SH-SY5Y (cell line): Measurements from ENCODE around the gene RSRC1.

Experiments
- GATA2 ChIP-seq: IDR thresholded peaks from 2 replicates; pipeline ENCODE4 v1.6.1; 2011; ENCODE audit warnings: mild to moderate bottlenecking, low read depth, low read length
- GATA3 ChIP-seq: IDR thresholded peaks from 2 replicates; pipeline ENCODE4 v1.6.1; 2011; ENCODE audit warnings: low read depth, mild to moderate bottlenecking, low read length, moderate library complexity

Gene RSRC1

GRCh38 chr3:158451405-158452055 is 341.6 kb downstream of the RSRC1 start:
- TF ChIP-seq GATA2 (no peak), GATA3 (no peak)

DNA sequence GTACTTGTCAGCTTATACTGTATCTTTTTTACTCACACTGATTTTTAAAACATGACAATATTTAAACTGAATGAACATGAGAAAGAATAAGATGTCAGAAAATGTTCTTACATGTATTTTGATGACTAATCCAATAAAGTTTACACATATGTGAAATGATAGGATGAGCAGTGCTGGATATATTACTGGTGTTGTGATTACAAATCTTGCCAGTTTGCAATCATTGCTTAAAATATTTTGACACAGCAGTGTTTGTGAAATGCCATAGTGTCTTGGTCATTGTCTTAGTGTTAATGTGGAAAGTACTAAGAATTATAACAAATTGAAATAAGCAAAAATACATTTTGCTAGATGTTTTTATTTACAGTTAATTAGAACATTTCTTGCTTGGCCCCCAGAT is 342.4 kb downstream of the RSRC1 start:
- no peak for TF ChIP-seq GATA3
- no peak for TF ChIP-seq GATA2

DNA sequence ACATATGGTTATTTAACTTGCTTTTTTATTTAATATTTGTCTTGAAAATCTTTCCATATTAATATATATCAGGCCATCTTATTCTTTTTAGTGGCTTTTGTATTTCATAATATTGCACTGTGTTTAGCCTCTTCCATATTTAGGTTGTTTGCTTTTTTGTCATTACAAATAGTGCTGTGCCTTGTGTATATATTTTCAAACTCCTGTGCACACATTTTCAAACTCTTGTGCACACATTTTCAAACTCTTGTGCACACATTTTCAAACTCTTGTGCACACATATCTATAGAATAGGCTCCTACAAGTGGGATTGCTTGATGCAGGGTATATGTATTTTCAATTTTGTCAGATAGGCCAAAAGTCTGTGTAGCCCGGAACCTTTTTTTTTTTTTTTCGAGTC is 343.1 kb downstream of the RSRC1 start:
- TF ChIP-seq GATA2 (no peak), GATA3 (no peak)

- TF ChIP-seq GATA2 (no peak), GATA3 (no peak)
Measured at GRCh38 chr3:158453865-158454264, 344.0 kb downstream of the RSRC1 start.

GRCh38 chr3:158455406-158455805 is 345.5 kb downstream of the RSRC1 start:
- TF ChIP-seq GATA3 = no peak
- no peak for TF ChIP-seq GATA2

- no peak for TF ChIP-seq GATA3
Measured at GRCh38 chr3:158456114-158456513, 346.2 kb downstream of the RSRC1 start.

DNA sequence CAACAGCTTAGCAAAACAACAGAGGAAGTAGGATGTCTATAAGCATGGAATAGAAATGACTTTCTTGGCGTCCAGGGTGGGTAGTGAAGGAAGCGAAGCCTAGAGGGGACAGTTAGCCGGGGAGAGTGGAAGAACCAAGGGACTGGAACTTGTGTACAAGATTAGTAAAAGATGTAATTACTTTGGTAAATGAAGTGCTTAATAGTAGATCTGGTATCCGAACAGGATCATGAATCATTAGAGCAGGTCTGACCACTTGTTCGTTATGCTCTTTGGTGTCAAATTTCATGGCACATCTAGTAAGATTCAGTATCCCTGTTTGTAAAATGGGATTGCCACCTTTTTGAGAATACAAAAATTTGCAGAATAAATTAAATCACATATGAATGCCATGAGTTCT is 348.6 kb downstream of the RSRC1 start:
- TF ChIP-seq GATA3 (no peak), GATA2 (no peak)

DNA sequence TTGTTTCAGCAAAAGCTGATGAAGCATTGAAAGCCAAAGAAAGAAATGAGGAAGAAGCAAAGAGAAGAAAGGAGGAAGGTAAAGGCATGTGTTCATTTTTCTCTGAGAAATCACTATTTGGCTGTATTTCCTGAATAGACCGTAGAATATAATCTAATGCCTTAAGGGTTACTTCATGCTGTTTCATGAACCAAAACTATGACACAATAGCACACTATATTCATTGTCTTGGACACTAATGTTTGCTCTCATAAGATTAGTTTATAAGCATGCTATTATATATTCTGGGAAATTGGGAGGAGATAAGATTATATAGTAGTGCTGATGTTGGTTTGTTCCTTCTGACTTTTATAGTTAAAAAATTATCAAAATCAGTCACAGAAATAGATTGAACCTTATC is 351.0 kb downstream of the RSRC1 start:
- no peak for TF ChIP-seq GATA2
- TF ChIP-seq GATA3 = no peak

GRCh38 chr3:158463556-158463955 is 353.7 kb downstream of the RSRC1 start:
- TF ChIP-seq GATA2 = no peak
- no peak for TF ChIP-seq GATA3

GRCh38 chr3:158465074-158465473 is 355.2 kb downstream of the RSRC1 start:
- TF ChIP-seq GATA3 (no peak), GATA2 (no peak)

DNA sequence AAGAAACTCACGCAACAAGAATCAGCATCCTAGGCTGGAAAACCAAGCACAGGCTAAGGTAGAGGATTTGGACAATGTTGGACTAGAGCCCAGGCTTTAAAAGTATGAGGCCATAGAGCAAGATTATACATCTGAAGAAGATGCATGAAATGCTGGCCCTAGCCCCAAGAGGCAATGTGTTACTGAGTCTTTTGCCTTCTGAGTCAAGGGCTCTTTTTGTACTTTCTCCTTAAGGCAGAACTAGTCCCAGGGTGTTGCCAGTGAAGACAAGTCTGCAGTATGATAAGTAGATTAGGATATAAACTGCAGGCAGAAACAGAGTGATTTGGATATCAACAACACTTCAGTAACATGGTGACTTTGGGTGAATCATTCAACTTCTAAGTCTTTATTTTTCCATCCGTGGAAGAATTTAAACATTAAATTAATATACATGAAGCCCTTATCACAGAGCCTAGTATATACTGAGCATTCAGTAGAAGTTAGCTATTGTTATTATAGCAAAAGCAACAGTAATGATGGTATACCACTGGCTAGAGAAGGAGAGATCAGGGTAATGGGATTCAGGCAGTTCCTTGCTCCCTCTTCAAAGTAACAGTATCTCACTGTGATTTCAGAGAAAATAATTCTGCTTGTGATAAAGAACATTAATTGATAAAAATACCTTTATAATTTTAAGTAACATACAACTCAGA is 361.2 kb downstream of the RSRC1 start:
- no peak for TF ChIP-seq GATA2
- no peak for TF ChIP-seq GATA3

DNA sequence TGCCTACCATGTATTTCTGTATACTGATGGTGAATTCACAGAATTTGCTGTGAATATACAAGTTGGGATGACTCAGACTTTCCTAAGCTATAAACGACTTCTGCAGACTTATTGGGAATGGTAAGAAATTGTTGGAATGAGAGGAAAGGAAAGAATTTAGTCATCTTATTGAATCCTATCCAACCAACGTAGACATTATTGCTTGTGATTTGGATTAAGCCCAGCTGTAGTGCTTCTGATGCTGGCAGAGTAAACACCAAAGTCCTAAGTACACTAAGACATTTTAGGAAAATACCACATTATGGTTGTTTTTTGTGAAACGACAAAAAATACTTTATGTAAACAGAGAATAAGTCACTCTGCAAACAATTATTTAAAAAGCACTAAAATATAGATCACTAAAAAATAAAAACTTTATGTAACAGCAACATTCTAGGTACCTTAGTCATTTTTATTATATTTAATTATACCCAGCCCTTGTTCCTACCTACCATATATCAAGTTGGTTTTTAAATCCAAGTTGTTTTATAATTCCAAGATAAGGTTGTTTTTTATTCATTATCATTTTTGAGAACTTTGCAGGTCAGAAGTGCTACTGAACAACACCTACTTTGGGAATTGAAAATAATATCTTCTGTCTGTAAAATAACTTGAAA is 361.9 kb downstream of the RSRC1 start:
- TF ChIP-seq GATA3 = no peak
- no peak for TF ChIP-seq GATA2

DNA sequence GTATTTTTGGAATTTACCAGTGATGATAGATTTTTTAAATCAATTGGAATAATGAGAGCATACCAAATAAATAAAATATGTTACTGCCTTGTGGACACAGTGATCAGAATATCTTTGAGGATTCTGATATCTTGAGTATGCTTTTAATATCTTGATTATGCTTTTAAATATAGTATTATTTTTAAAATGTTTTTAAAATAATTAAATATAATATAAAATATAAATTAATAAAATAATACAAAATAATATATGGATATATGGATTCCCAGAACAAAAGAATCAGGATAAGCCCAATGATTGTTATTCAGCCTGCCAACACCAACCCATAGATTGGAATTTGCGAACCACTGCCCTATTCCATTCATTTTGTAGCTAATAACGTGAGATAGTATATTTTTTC is 369.2 kb downstream of the RSRC1 start:
- TF ChIP-seq GATA3 (no peak), GATA2 (no peak)

- TF ChIP-seq GATA2 (no peak), GATA3 (no peak)
Measured at GRCh38 chr3:158483701-158484235, 373.9 kb downstream of the RSRC1 start.

GRCh38 chr3:158486200-158486599 is 376.3 kb downstream of the RSRC1 start:
- no peak for TF ChIP-seq GATA2
- TF ChIP-seq GATA3 = no peak
